ENCODE data around the gene HCRTR1.

HCRTR1 gene

GRCh38 chr1:31617218-31617915 is at the start of gene HCRTR1:
Gene HCRTR1 (plus strand): TSS chr1:31617689. CDS start chr1:31619193, 1,504 bp downstream.
- DNase-seq (ENCODE audit: low read depth) = no peak

DNA sequence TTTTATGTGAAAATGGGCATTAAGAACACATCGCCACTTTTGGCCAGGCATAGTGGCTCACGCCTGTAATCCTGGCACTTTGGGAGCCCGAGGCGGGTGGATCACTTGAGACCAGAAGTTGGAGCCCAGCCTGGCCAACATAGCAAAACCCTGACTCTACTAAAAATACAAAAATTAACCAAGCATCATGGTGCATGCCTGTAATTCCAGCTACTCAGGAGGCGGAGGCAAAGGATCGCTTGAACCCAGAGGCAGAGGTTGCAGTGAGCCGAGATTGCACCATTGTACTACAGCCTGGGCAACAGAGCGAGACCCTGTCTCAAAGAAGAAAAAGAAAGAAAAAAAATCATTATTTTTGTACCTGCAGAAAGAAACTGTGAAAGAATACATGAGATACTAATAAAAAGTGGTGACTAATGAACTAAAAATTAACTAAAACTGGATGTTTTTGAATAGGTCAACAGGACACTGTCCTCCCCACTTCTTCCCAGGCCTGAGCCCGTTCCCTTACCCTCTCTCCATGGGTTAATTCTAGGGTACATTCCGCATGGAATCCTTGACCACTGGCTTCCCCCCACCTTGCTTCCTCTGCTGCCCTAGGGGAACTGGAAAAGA is 49.4 kb upstream of the HCRTR1 start:
- peak; percentile 48 for DNase-seq (ENCODE audit: low read depth)

GRCh38 chr1:31568895-31569595 is 48.4 kb upstream of the HCRTR1 start:
- DNase-seq (ENCODE audit: low read depth) = no peak

GRCh38 chr1:31569596-31570173 is 47.8 kb upstream of the HCRTR1 start:
- DNase-seq (ENCODE audit: low read depth) = no peak

- no peak for DNase-seq (ENCODE audit: low read depth)
Measured at GRCh38 chr1:31570228-31570627, 47.3 kb upstream of the HCRTR1 start.

GRCh38 chr1:31570906-31571305 is 46.6 kb upstream of the HCRTR1 start:
- no peak for DNase-seq (ENCODE audit: low read depth)

DNA sequence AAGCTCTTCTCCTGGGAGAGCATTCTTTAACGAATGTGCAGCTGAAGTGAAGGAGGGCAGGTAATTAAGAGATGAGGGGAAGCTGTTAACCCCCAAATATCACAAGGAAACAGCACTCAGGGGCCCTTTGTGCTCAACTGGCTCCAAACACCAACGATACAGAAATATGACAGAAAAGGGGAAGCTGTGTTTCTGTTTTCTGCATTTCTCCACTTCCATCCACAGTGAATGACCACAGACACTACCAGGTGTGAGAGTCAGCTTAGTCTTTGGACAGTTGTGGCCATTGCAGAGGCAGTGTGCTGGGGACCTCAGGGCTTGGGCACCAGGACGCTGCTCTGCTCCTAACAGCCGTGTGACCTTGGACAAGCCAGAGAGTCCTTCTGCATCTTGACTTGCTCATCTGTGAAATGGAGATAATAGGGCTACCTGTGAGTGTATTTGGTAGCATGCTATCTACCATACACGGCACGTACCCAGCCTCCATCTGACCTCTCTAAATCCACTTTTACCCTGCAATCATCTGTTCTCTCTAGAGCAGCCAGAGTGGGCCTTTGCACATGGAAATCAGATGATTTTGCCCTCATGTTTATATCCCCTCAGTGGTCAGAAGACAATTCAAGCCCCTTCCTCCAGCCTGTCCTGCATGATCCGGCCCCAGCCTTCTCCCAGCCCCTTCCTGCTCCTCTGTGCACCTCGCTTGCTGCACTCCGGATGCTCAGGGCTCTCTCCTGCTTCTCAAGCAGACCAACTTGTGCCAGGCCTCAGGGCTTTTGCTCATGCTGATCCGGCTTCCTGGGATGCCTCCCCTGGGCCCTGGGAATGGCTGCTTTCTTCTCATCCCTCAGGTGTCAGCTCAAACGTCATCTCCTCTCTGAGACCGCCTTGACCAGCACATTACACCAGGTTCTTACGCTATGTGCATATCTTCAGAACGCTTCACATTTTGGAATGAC is 45.9 kb upstream of the HCRTR1 start:
- DNase-seq (ENCODE audit: low read depth) = no peak

DNA sequence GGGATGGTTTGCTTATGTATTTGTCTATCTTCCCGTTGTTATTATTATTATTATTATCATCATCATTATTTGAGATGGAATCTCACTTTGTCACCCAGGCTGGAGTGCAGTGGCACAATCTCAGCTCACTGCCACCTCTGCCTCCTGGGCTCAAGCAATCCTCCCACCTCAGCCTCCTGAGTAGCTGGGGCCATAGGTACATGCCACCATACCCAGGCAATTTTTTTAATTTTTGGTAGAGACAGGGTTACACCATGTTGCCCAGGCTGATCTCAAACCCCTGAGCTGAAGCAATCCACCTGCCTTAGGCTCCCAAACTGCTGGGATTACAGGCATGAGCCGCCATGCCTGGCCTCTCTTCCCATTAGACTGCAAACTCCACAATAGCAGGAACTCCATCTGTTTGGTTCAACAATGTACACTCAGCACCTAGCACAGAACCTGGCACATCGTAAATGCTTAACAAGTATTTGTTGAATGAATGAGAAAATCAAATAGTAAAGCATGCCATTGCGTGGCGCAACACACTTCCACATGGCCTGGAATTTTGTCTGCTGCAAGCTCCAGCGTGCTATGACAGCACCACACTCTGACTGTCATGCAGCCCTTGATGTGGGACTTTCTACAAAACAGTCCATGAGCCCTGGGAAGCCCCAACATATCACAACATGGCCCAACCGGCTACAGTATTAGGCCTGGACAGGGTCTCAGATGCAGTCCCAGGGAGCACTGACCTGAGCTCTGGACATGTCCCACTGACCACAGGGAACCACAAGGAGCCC is 45.0 kb upstream of the HCRTR1 start:
- DNase-seq (ENCODE audit: low read depth) = peak; percentile 53

DNA sequence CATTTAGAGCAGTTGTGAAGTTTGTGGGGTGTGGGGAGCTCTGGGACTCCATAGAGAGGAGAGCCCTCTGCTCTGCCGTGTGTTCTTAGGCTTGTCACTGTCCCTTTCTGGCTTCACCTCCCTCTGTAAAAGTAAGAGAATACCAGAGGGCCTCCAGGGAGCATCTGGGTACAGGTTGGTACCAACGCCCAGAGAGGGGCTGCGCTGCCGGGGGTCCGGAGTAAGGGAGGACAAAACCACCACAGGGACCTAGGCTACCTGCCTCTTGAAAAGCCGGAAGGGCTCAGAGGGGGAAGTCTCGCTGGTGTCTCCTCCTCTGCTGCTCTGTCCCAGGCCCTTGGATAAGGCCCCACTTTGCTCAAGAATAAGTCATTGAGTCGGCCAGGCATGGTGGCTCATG is 44.2 kb upstream of the HCRTR1 start:
- DNase-seq (ENCODE audit: low read depth) = no peak

DNA sequence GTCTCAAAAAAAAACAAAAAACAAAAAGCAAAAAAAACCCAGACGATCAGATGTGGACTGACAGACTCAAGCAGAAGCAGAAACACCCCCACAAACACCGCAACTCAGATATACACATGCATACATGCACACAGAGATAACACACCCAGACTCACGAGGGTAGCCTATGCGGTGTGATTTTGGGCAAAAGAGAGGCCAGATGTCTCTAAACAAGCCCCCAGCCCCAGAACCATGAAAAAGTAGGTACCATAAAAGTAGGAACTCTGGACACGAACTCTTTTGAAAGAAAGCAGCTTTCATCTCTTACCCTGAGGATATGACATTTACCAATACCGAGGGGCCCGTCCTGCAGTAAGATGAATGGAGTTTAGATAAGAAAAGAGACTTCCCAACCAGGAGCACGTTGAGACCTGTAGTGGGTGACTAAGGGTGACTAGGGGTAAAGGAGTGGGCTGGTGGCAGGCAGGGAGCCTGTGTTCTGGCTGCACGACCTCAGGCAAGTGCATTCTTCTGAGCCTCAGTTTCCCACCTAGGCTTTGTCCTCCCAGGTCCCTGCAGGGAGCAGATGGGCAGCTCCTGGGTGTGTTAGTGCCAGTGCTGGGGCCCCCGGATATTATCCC is 42.6 kb upstream of the HCRTR1 start:
- no peak for DNase-seq (ENCODE audit: low read depth)

DNA sequence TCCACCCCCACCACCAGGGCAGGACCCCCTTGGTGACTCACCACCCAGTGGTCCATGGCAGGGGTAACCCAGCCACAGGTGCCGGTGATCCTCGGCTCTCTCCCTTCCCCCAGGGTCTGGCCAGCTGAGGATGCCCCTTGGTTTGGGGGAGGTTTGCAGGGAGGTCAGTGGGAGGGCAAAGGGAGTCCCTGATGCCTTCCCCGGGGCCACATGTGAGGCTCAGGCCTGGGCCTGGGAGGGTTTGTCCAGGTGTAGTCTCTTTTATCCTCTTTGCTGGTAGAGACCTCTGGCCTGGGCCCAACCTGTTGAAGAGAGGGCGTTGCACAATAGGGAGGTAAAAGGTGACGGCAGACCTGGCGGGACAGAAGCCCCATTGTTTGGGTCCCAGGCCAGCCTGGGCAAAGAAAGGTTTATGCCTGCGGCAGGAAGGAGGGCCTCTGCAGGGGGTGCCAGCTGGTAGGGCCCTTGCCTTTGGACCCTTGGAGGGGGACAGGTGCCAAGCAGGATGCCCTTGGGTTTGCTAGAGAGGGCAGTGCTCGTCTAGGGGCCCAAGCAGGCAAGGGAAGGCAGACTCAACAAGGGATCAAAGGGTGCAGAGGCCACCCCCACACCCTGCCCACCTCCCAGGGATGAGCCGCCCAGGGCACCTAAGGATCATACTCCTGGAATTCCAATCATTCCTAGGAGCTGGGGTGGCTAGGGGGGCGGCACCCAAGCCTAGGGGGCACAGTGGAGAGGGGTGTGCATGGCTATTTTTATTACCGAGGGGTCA is 41.9 kb upstream of the HCRTR1 start:
- DNase-seq (ENCODE audit: low read depth) = no peak

DNA sequence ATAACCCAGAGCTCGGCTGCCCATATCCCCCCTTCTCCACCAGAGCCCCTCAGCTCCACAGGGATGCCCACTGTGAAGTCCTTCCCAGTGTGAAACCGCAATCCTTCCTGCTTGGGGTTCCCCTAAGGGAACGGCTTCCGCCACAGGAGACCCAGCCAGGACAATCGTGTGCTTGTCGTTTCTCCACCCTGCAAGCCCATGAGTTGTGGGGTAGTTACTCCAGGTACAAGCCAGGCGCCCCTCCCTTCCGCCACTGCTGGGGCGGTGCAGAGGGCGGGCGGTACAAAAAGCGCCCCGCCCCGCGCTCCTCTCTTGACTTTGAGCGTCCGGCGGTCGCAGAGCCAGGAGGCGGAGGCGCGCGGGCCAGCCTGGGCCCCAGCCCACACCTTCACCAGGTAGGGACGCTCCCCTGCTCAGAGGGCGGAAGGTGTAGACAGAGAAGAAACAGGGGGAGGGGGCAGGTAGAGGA is 41.3 kb upstream of the HCRTR1 start, which contains the start of gene TINAGL1:
TINAGL1 (plus strand) TSS at position 315 of the 469 bp plus-strand sequence. CDS start 634 bp downstream, outside the sequence.
- DNase-seq (ENCODE audit: low read depth) = no peak

GRCh38 chr1:31576743-31577455 is 40.6 kb upstream of the HCRTR1 start:
- no peak for DNase-seq (ENCODE audit: low read depth)

DNA sequence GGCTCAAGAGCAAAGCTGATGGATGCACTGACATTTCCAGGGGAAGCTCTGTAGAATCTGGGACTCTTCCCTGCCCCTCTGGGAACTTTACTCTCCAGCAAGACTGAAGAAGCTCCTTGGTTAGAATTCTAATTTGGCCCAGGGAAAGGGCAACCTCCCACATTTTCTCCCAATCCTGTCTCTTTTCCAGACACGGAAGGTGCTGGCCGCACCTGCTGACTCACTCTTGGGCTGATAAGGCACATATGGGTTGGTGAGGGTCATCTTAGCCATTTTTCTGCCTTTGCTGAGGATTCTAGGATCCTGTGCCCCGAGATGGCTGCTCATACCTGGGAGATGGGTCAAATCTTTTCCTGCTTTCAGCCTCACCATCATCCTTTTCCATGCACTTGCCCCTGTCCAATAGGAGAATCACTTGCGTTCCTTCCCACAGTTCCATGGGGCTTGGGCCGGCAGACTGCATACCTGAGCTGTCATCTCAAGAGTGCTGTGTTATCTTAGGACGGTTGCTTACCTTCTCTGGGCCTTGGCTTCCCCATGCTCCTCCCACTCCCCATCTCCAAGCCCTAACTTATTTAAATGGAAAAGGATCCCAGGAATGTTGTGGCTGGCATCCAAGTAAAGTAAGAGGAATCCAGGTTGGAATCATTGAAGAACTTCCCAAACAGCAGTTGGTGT is 39.8 kb upstream of the HCRTR1 start:
- no peak for DNase-seq (ENCODE audit: low read depth)

DNA sequence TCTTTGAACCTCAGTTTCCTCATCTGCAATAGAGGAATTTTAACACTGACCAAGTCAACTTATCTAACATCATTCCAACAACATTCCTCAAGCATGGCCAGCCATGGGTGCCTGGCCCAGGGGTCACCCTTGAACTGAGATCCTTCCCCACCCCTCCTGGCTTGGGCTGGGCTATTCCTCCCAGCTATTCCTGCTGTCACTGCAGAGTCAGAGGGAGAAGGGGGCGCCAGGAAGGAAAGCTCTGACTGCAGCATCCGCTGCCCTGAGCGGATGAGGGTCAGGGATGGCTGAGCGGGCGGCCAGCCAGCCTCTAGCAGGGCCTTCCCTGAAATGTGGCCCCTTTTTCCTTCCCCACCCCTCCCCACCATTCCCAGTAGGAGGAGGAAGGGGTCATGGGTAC is 38.1 kb upstream of the HCRTR1 start:
- no peak for DNase-seq (ENCODE audit: low read depth)

GRCh38 chr1:31580513-31580870 is 37.0 kb upstream of the HCRTR1 start:
- no peak for DNase-seq (ENCODE audit: low read depth)

GRCh38 chr1:31580891-31581603 is 36.4 kb upstream of the HCRTR1 start:
- no peak for DNase-seq (ENCODE audit: low read depth)

Data from fibroblast of gingiva (primary cell).